HG02870 (cell line): Measurements from ENCODE around the gene FIG4.
"Not testable (repeated sequence)": the region's sequence is repeated elsewhere in the genome, so short reads cannot be mapped to it uniquely, and the experiment has no call there.

ENCODE experiments used
- ATAC-seq: cut with Tn5 transposase; IDR thresholded peaks from one replicate; pipeline ENCODE4 v1.9.1; 2021; ENCODE audit warnings: mild to moderate bottlenecking, moderate library complexity; ENCODE audit not compliant: unreplicated experiment

FIG4 gene

GRCh38 chr6:109701774-109702173, 10.7 kb downstream of the FIG4 start:
- ATAC-seq, result no peak

- ATAC-seq, result no peak
Observed at GRCh38 chr6:109702791-109703190, 11.7 kb downstream of the FIG4 start.

GRCh38 chr6:109705258-109705657, 14.2 kb downstream of the FIG4 start:
- ATAC-seq, result peak; percentile 70

GRCh38 chr6:109706513-109706912, 15.4 kb downstream of the FIG4 start:
- no peak for ATAC-seq

GRCh38 chr6:109708099-109708498, 17.0 kb downstream of the FIG4 start:
- ATAC-seq, result not testable (repeated sequence)

GRCh38 chr6:109713097-109713496, 22.0 kb downstream of the FIG4 start:
- ATAC-seq, result no peak

- ATAC-seq, result no peak
Observed at GRCh38 chr6:109714166-109714565, 23.1 kb downstream of the FIG4 start.

- no peak for ATAC-seq
Observed at GRCh38 chr6:109714611-109715010, 23.5 kb downstream of the FIG4 start.

- ATAC-seq, result no peak
Observed at GRCh38 chr6:109715616-109716015, 24.5 kb downstream of the FIG4 start.

GRCh38 chr6:109717971-109718370, 26.9 kb downstream of the FIG4 start:
- no peak for ATAC-seq

GRCh38 chr6:109718991-109719390, 27.9 kb downstream of the FIG4 start:
- no peak for ATAC-seq

GRCh38 chr6:109720311-109720710, 29.2 kb downstream of the FIG4 start:
- no peak for ATAC-seq

GRCh38 chr6:109722011-109722410, 30.9 kb downstream of the FIG4 start:
- ATAC-seq, result no peak

- ATAC-seq, result no peak
Observed at GRCh38 chr6:109722564-109723254, 31.6 kb downstream of the FIG4 start.

GRCh38 chr6:109725250-109725649, 34.2 kb downstream of the FIG4 start:
- not testable (repeated sequence) for ATAC-seq

GRCh38 chr6:109736273-109737025, 45.4 kb downstream of the FIG4 start:
- ATAC-seq, result no peak

GRCh38 chr6:109738255-109738654, 47.2 kb downstream of the FIG4 start:
- no peak for ATAC-seq

- ATAC-seq, result no peak
Observed at GRCh38 chr6:109738667-109739066, 47.6 kb downstream of the FIG4 start.

GRCh38 chr6:109739686-109740085, 48.6 kb downstream of the FIG4 start:
- ATAC-seq, result no peak

- no peak for ATAC-seq
Observed at GRCh38 chr6:109740787-109741186, 49.7 kb downstream of the FIG4 start.

GRCh38 chr6:109743739-109744138, 52.6 kb downstream of the FIG4 start:
- ATAC-seq, result no peak

- ATAC-seq, result not testable (repeated sequence)
Observed at GRCh38 chr6:109744779-109745178, 53.7 kb downstream of the FIG4 start.
